Measurements from ENCODE around the gene SP2. TPM values are rescaled to one million over a fixed set of nuclear protein-coding genes. Genes with fewer than 3 reads are reported as not detected.

The SP2 gene
- total and polyA plus RNA-seq, 10 donors, result 4.5 to 22.6 (median 15.1) TPM

DNA sequence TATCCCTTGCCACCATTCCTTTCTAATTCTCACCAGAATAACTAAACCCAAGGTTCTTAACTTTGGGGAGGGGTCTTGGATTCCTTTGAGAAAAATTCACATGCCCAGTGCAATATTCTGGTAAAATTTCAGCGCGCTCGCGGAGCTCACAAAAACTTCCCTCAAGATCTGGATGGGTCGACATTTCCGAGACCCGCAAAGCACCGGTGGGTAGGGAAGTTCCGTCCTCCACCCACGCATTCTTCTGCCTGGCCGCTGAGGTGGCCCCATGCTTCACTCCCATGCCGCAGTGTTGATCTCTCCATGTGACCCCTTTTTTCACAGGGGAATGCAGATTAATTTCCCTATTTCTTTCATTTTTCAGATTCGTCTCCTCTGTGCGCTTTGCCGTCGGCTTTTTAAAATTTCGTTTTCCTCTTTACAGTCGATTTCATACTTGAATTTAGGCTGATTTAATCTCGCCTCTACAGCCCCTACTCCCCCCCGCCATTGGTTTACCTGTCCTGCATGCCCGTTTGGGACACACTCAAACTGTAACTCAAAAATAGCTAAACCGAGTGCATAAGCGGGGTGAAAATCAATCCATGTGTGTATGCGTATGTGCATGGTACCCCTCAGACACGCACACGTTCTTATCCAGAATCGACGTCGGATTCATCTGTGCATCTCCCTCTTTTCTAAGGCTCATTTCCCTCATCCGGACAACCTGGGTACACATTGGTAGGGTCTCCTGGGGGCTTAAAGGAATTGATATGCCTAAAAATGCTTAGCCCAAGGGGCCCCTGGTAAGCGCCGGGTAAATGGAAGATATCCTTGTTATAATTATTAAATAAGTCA is 43.7 kb upstream of the SP2 start:
- H3K27me3 ChIP-seq (replicated peaks in 1 of 7), result peaks cover 4 to 97% (median 67%) of the 10 kb centered on the region in 7 donors
- intact Hi-C loops (cut with DNase I; ENCODE audit: low total_unique reads), result loop anchor here (10.0 kb wide), 1 partner anchor 872 kb away; the partner anchor contains the start of genes HOXB13, PRAC1 and PRAC2

DNA sequence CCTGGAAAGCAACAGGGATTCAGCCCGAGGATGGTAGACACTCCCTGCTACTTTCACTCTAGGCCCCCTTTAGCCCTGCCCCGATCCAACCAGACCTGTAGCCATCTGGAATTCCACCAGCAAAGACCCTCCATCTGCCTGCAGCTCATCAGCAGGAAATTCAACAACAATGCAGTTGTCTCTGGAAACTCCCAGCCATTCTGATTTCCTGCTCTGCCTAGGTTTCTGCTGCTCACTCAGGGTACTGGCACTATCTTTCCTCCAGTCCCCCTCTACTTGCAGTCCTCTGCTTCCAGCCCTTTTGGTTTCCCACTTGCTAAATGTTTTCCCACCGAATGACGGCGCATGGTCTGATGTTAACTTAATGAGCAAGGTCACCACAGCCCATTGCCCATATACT is 42.4 kb upstream of the SP2 start:
- no peak overlapping the region for H3K4me3 ChIP-seq
- H3K27ac ChIP-seq, result no peak overlapping the region
- H3K9me3 ChIP-seq, result no peaks in the 10 kb centered on the region
- TF ChIP-seq POLR2AphosphoS5 (IDR thresholded peaks at IDR 0.05), result no peak
- TF ChIP-seq, protein P1, sequence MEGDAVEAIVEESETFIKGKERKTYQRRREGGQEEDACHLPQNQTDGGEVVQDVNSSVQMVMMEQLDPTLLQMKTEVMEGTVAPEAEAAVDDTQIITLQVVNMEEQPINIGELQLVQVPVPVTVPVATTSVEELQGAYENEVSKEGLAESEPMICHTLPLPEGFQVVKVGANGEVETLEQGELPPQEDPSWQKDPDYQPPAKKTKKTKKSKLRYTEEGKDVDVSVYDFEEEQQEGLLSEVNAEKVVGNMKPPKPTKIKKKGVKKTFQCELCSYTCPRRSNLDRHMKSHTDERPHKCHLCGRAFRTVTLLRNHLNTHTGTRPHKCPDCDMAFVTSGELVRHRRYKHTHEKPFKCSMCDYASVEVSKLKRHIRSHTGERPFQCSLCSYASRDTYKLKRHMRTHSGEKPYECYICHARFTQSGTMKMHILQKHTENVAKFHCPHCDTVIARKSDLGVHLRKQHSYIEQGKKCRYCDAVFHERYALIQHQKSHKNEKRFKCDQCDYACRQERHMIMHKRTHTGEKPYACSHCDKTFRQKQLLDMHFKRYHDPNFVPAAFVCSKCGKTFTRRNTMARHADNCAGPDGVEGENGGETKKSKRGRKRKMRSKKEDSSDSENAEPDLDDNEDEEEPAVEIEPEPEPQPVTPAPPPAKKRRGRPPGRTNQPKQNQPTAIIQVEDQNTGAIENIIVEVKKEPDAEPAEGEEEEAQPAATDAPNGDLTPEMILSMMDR (IDR thresholded peaks at IDR 0.05 in 8 of 11, conservative IDR thresholded peaks at IDR 0.05 in 3 of 11), result no peak
- no peak for TF ChIP-seq POLR2A (IDR thresholded peaks at IDR 0.05)
- no peaks in the 10 kb centered on the region for H3K36me3 ChIP-seq
- intact Hi-C loops (cut with DNase I; ENCODE audit: low total_unique reads), result loop anchor here (10.0 kb wide), 1 partner anchor 871 kb away; the partner anchor contains the start of genes HOXB13, PRAC1 and PRAC2
- H3K27me3 ChIP-seq (replicated peaks in 1 of 7), result peaks cover 4 to 90% (median 54%) of the 10 kb centered on the region in 7 donors
- no peak for DNase-seq
- WGBS, 5 donors, result 39 to 58% (median 42%) methylated on average over 5 of the region's 5 CpGs
- peaks cover 14 to 39% (median 27%) of the 10 kb centered on the region in 6 donors for H3K4me1 ChIP-seq

More for the DNA sequence above, 43.7 kb upstream of the SP2 start:
- no peaks in the 10 kb centered on the region for H3K36me3 ChIP-seq
- H3K4me1 ChIP-seq, result peaks cover 14 to 47% (median 33%) of the 10 kb centered on the region in 6 donors
- 30 to 58% (median 33%) methylated on average over 32 of the region's 32 CpGs for WGBS, 5 donors
- H3K9me3 ChIP-seq, result no peaks in the 10 kb centered on the region
- no peak for DNase-seq
- H3K27ac ChIP-seq, result no peak overlapping the region
- H3K4me3 ChIP-seq, result peak overlapping the region in 1 of 8 donors; percentile 67
- no peak for TF ChIP-seq POLR2AphosphoS5 (IDR thresholded peaks at IDR 0.05)
- TF ChIP-seq, protein P1 (IDR thresholded peaks at IDR 0.05 in 8 of 11, conservative IDR thresholded peaks at IDR 0.05 in 3 of 11), result no peak
- TF ChIP-seq POLR2A (IDR thresholded peaks at IDR 0.05), result no peak

DNA sequence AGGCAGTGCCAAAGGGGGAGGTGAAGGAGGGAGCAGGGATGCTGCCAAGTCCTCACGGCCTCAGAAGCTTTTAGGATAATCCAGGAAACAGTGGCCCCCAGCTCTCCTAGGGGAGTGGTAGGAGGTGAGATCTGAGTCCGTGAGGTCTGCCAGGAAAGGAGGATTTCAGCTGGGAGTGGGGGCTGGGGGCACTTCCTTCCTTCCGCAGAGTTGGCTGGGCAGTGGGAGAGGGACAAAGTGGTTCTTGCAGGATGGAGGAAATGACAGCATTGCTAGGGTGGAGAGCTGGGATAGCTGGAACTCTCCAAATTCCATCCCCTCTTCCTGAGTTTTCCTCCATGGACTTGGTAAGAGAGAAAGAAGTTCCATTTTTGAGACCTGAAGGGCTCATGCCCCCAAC is 40.3 kb upstream of the SP2 start:
- Histone ChIP-seq H3K36me3 (no peaks in the 10 kb centered on the region), H3K4me3 (no peak overlapping the region), H3K27me3 (replicated peaks in 1 of 7) (peaks cover 4 to 80% (median 35%) of the 10 kb centered on the region in 7 donors), H3K9me3 (no peaks in the 10 kb centered on the region), H3K4me1 (peaks cover 11 to 27% (median 21%) of the 10 kb centered on the region in 6 donors), H3K27ac (peak overlapping the region in 1 of 8 donors; percentile 11)
- TF ChIP-seq, protein P1 (IDR thresholded peaks at IDR 0.05 in 8 of 11, conservative IDR thresholded peaks at IDR 0.05 in 3 of 11), result no peak
- peak in 1 of 3 donors; percentile 36 for TF ChIP-seq POLR2AphosphoS5 (IDR thresholded peaks at IDR 0.05)
- TF ChIP-seq POLR2A (IDR thresholded peaks at IDR 0.05), result no peak
- DNase-seq, result peak; percentile 37
- intact Hi-C loops (cut with DNase I; ENCODE audit: low total_unique reads), result loop anchor here (10.0 kb wide), 1 partner anchor 869 kb away; the partner anchor contains the start of genes HOXB13, PRAC1 and PRAC2
- 27 to 44% (median 38%) methylated on average over 3 of the region's 3 CpGs for WGBS, 5 donors

DNA sequence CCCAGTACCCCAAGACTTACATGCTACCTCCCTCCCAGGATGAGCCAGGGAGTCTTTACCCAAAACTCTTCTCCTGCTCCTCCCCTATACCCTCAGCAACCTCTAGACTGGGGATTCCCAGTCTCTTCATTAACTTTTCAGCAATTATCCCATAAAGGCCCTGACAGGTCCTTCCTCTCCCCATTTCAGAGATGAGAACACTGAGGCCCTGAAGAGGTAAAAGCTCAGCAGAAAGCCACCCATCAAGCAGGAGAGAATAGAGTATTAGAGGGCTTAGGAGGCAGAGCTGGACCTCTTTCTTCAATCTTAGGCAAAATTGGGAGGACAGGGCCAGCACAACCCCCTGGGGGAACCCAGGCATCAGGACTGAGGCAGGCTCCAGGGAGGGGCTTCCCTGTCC is 39.2 kb upstream of the SP2 start:
- H3K4me1 ChIP-seq, result peaks cover 4 to 16% (median 10%) of the 10 kb centered on the region in 6 donors
- TF ChIP-seq, protein P1 (IDR thresholded peaks at IDR 0.05 in 8 of 11, conservative IDR thresholded peaks at IDR 0.05 in 3 of 11), result no peak
- TF ChIP-seq POLR2AphosphoS5 (IDR thresholded peaks at IDR 0.05) (no peak), POLR2A (IDR thresholded peaks at IDR 0.05) (no peak)
- no peaks in the 10 kb centered on the region for H3K36me3 ChIP-seq
- DNase-seq, result no peak
- intact Hi-C loops (cut with DNase I; ENCODE audit: low total_unique reads), result loop anchor here (10.0 kb wide), 1 partner anchor 868 kb away; the partner anchor contains the start of genes HOXB13, PRAC1 and PRAC2
- peaks cover 3 to 74% (median 24%) of the 10 kb centered on the region in 7 donors for H3K27me3 ChIP-seq (replicated peaks in 1 of 7)
- no peak overlapping the region for H3K4me3 ChIP-seq
- H3K9me3 ChIP-seq, result no peaks in the 10 kb centered on the region
- no peak overlapping the region for H3K27ac ChIP-seq

Data from spleen (tissue), 11 donors.